ENCODE measurements around the gene LRP1.

The LRP1 gene

DNA sequence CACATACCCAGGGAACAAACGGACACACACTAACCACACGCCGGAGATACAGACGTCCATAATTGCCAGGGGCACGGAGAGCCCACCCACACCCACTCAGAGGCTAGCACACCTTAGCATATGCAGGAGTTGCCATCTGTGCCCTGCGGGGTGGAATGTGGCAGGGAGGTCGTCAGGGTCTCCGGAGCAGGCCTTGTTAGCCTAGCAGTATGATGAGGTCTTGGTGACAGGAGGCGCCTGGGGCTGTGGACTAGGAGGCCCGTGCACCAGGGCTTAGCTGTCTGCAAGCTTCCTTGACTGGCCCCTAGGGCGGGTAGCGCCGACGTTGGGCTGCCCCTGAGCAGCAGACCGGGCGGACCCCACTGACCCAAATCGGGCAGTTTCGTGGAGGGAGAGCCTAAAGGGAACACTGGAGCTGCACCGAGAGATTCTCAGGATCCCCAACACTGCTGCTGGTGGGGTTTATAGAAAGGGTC is 112.7 kb downstream of the LRP1 start:
- DNase-seq = no peak

DNA sequence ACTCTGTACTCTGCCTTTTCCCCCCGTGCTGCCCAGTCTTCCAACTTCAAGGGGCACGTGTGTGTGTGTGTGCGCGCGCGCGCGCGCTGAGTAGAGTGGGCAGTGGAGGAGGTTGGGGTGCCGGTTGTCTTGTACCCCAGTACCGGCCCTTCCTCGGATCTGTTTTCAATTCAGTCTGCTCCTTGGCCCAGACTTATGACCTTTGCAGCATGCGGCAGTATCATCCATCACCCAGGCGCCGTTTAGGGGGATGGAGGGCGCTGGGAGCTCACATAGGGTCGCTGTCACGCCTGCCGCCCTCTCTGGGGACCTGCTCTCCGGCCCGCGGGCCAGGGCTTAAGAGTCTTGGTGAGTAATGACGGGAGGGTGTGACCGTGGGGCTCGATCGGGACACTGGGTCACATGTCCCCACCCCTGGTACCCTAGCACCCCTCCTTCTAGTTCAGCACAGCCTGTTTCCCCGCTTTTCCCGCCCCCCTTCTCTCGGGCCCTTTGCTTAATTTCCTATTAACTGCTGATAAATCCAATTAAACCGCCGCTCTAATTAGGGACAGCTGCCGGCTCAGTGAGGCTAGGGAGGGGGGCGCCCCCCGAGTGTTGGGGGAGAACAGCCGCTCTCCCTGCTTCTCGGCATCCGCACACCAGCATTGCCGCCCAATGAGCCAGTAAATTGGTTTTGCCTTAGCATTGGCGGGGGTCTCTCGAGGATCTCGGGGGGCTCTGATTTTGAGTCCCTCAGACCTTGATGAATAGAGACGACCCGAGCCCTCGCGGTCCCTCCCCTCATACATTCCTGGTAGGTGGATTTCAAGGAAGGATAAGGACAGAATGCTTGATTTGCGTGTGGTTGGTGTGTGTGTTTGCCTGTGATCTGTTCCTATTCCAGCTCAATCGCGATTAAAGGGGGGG is 113.4 kb downstream of the LRP1 start:
- no peak for DNase-seq

DNA sequence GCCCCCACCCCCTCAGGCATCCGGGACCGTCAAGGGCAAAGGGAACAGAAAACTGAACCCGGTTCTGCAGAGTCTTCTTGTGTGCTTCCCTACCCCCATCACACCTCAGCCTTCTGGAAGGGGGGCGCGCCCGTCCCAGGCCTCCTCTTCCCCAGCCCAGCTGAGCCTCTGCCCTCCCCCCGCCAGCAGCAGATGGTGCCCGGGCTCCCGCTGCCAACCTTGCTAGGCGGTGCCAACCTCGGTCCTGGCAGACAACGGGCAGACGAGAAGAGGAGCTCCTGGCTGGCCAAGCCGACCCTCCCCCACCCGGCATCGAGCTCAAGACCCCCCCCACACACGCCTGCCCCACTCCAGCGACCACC is 114.0 kb downstream of the LRP1 start:
- DNase-seq = no peak

DNA sequence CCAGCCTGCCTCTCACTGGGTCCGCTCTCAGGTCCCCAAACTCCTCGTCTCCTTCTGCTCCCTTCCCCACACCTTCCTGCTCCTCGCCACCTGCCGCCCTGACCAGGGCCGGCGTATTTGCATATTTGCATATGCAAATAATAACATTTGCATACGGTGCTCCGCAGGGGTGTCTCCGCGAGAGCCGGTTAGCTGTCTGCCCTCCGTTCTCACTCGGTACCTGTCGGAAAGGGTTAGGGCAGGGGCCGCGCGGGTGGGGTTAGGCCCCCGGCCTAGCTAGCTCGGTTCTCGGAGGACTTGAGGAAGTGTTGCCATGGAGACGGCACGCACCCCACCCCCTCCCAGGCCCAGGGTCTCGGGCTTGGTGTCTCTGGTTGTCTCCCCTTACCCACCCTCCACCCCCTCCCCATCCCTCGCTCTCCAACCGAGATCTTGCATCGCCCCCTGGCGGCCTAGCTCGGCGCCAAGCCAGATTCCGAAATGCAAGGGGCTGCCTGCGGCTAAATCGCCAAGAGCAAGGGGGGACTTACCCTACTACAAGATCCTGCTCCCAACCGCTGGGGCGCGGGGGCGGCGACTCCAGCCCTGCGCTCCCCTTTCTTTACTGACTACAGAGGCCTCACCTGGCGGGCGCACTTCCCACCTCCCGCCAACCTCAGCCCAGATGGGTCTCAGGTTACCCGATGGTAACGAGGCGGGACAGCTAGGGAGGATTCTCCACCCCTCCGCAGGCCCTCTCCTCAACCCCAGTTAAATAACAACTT is 114.6 kb downstream of the LRP1 start:
- no peak for DNase-seq

DNA sequence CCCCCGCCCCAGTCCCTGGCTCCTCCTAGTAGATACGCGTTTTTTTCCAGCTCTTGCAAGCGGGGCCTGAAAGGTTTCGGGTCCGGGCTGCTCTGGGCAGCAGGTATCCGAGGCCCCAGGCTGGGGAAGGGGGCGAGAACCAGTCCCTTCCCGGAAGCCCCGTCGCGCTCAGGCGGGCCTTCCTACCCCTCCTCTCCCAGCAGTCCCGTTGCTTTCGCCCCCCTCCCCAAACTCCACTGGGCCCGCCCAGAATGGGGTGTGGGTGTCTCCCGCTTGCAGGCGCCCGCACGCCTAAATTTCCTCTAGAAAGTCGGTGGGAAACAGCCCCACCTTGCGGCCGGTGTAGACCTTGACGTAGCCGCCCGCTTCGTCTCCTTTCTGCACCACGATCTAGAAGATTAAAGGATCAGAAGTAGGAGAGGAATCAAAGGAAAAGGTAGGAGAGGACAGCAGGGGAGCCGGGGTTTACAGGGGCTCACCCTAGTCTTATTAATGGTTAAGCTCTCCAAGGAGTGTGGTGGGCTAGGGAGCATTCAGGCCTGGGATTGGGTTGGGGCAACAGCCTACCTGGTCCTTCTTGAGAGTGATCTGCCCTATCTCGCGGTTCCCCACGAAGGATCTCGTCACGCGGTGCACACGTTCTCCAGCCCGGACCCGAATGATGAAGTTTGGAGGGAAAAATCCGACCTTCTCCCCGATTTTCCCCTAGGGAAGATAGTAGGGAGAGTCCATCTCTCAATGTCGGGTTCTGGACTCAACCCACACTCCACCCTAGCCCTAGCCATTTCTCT is 115.4 kb downstream of the LRP1 start:
- no peak for DNase-seq

DNA sequence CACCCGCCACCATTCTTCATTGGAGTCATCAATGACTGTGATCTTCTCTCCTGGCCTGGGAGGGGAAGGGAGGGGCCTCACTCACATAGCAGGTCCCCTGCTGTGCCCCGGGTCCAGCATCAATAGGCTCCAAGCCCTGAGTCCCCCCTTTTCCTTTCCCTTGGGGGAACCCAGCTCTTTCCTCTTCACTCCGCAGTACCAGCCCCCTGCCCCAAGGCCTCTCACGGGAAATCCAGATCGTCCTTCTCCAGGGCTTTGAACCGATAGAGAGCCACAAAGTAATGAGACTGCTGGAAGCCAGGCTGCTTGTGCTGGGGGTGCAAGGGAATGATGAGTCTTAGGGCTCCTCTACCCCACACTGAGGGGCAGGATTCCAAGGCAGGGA is 116.0 kb downstream of the LRP1 start:
- no peak for DNase-seq

DNA sequence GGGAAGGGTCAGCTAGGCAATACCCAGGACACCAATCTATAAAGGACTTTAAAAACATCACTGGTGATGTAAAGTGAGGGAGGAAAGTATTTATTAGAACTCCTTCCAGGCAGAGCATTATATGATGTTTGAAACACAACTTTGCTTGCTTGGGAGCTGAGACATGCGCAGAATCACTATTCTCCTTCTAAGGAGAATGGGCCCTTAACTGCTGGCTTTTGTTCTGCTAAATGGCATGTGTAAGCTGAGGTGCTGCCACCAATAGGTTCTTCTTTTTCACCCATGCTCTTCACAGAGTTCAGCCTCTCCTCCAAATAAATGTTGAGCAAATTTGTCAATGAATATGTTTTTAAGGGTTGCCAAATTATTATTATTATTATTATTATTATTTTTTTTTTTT is 118.8 kb downstream of the LRP1 start:
- no peak for DNase-seq

DNA sequence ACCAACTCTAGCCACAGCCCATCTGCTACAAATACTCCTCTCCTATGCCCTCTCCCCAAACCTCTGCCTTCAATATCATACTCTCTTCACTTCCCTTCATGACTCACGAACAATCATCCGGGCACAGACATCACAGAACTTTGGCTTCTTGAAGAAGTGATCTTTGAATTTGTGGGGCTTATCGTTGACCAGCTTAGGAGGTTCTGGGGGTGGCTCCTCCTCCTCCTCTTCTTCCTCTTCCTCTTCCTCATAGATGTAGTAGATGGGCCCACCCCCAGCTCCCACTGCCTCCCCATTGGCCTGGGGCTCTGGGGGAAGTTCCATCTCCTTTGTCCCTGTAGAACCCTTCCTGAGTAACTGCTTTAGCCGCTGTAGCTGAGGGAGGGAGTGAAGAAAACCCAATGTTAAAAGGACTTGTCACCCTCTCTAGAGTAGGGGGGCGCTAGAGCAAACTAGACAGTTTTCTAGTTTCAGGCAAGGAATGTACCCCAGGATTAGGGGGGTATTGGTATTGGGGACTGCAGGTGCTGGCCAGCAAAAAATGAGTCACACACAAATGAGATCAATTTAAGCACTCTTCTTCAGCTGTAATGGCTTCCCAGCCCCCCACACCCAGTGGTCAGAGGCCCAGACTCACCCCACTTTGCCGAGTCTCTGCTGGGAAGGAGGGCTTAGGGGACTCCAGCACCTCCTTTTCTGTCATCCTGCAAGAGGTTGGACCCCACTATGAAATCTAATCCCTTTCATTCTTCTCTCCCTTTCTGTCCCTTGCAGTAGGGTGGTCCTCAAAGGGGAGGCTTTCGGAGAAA is 120.9 kb downstream of the LRP1 start:
- DNase-seq = no peak

DNA sequence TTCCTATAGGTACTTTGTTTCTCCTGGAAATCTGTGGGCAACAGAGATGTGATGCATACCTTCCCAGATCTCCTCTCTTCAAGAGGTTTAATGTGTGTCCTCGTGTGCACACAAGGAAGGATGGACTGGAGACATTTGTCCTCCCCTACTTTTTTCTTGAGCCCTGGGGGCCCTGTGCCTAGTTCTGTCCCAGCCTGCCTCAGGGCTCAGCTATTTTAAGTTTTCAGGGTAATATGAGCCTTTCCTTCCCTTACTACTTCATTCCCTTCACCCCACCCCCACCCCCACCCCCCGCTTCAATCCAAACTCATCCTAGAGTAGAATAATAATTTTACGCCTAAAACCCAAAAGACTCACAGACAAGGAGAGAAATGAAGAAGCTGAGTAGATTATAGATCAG is 122.3 kb downstream of the LRP1 start:
- no peak for DNase-seq

DNA sequence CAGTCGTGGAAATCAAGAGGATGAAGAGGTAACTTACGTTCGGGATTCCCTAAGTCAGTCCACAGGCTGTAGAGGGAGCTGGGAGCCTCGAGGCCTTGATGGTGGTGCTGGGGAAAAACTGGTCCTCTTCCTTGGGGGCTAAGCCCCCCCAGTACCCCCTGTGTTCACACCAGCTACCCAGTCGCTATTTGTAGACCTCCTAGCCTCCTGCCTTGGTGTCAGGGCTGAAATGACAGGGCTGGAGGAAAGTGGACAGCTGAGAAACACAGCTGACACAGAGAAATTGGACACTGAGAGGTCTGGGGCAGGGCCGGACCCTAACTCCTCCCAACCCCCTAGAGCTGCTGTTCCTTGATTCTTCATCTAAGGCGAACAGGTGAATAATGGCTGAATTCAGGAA is 122.7 kb downstream of the LRP1 start, which contains the start of gene STAC3:
TSS of gene STAC3 (minus strand) at position 232 of the 400 bp plus-strand sequence. CDS start 1,551 bp downstream, outside the sequence.
- DNase-seq = no peak

DNA sequence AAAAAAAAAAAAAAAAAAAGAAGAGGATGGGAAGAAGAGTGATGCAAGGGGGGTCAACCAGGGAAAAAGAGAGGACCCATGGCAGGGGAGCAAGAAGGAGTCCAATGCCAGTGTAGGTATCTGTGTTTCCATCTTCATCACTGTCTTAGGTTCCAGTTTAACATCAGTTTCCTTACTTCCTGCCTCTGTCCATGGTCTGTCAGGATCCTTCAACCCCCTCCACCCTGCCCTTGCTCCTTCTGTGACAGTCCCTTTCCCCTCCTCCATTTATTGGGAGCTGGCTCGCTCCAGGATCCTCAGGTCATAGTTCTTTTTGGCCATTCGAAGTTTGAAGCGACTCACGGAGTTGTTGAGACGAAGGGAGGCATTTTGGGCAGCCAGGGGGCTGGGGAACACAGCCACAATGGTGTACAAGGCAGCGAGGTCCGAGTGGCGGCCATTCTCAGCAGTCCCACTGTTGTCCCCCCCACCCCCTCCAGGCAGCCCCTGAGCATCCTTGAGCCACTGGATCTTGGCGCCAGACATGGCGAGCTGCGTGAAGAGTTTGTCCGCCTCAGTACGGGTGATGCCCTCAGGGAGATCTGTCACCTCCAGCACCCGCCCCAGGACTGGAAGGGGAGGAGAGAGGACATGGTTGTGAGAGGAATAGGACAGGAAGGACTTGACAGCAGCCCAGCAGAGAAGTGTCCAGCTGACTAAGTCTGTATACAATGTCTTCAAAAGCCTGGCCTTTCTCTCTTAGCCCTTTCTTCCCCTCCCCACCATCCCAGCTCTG is 126.4 kb downstream of the LRP1 start:
- DNase-seq = no peak

DNA sequence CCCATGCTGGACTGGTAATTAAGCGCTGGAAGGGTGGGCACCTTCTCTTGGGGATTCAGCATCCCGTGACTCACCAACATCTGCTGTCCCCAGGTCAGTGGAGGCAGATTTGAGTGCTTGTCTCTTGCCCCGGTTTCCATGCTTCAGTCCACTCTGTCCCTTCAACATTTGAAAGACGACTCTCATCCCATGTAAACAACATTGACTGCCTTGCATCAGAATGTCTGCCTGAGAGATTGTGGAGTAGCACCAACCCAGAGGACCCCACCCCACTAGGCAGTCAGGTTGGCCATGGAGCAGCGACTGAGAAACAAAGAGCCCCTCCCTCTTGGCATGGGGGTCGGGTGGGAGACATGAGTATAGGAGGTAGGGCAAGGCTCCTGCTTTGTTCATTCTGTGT is 127.6 kb downstream of the LRP1 start:
- DNase-seq = no peak

DNA sequence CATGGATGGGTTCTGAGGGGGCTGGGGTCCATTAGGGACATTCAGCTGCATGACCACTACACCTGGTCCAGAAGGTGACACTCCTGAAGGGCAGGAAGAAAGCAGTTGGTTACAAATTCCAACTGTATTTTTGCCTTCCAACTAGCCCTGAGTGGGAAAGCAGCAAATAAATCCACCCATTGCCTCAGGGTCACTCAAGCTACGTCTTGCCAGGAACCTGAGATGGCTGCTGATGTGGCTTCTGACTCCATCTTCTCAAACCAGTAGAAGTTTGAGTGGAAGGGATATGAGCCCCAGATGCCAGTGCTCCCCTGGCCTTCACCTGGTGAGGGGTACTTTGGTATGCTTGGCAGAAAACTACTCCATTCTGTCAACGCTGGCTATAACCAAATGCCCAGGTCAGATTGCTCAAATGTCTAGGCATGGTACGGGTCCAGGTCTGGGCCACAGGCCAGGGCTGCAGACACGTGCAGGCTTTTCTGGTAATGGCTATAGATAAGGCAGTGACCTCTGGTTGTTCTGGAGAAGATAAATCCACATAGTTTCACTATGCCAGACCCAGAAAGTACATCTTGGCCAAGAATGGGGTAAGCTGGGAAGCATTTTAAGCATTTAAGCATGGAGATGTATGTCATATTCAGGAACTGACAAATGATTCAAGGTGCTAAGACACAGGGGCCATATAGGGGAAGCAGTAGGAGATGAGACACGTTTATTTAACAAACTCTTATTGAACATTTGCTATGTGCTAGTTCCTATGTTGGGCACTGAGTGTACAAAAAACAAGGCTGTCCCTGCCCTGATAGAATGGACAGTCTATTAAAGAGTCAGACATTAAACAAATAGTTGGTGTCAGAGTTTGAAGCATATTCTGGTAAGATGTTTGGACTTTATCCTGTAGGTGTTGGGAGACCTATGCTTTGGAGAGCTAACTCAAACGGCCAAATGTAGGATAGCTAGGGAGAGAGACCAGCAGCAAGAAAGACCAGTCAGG is 131.0 kb downstream of the LRP1 start:
- no peak for DNase-seq

DNA sequence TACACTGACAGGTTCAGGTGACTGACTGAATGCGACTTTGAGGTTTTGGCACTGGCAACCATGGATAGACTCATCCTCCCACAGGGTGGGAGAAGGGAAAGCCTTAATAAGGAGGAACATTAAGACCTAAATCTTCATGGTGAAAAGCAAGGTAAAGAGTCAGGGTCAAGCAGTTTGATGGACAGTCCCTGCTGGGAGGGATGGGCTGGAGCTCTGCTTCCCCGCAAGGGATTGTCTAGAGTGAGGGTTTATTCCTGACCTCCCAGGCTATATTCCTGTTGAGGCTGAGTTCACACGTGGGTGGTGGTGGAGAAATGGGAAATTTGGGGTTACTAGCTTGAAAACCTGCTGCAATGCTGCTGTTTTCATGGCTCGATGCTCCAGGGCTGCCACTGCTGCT is 132.1 kb downstream of the LRP1 start:
- no peak for DNase-seq

DNA sequence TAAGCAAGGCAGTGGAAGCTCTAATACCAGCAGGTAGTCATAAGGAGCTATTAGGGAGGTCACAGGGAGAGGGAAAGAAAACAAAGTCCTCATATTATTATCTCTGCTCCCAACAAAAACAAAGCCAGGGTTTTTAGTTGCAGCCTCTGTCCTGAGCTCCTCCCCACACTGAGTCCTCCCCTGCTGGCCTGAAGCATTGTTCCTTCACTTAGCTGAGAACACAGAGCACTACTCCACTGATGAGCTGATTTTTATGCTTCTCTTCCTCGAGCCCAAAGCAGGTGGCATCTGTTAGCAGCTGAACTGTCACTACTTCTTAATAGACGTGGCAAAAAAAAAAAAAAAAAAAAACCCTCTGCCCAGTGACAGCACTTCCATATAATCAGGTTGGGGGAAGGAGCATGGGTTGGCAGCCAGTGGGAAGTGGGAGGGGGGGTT is 133.2 kb downstream of the LRP1 start:
- DNase-seq = no peak

DNA sequence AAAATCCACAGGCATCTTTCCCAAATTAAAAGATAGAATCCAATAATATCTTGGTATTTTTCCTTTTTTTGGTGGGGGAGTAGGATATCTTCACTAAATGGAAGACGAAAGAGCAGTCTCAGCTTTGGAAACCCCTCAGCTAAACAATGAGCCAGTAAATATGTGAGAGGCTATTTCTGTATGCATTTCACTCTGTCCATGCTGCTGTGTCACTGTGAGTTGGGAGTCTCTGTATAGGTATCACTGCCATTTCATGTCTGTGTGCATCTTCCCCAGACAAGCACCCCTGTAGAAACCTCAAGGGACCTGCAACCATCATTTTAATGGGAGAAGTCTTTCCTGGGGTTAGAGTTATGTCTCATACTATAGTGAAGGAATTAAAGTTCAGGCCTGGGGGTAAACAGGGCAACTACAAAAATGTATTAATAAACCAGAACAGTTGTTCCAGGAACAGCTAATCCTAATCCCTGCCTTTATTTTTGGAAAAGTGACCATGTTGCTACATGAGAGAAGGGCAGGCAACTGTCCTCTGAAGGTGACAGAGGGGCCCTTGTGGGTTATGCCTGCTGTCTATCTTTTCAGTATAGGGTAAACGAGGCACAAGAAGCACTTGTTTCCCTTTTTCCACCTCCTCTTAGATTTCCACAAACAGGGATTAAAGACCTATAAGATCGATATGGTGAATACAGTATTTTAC is 134.0 kb downstream of the LRP1 start:
- no peak for DNase-seq
